Measurements from ENCODE around the gene RNFT2.
A peak's percentile ranks its signal among the peaks of the same experiment; 100 is the strongest.

RNFT2 gene

DNA sequence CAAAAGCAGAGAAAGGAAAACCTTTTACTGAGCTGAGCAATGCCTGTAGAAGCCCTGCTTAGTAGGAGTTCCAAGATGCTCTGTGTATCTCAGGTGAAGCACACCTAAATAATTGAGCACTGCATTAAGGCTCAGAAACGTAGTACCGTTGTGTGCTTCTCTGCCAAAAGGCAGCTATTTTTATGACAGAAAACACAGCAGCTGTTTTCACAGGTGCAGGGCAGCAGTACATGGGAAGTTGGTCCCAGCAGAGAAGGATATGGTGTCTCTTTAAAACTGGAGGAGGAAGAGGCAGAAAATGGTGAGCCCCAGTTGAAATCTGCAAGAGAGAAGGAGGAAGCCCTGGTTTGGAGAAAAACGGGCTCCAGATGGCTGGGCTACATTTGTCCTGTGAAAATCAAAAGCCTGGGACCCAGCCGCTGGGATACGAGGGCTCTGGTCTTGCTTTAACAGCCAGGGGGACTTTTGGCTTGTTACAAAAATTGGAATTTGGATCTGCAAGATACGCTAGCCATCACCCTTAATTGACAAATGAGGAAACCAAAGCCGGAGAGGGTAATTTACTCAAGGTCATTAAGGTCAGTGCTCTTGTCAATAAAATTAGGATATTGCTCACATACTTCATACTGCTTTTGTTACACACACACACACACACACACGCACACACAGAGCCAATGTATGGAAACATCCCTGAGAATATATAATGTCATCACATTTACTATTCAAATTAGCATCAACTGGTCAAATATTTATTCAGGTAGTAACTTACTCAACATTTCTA lies 27.6 kb upstream of the RNFT2 start:
- WGBS, 2 experiments (ENCODE audit: insufficient coverage in 2 of 2) = 79 to 91% methylated on average over 5 to 8 of the region's 8 CpGs
- no peak overlapping the region for H3K27ac ChIP-seq (ENCODE audit: low read depth, low read length, severe bottlenecking)
- H3K4me3 ChIP-seq (ENCODE audit: extremely low read depth, insufficient read depth, low read length, poor library complexity, severe bottlenecking) = no peak overlapping the region
- H3K4me1 ChIP-seq (ENCODE audit: control insufficient read depth, insufficient read depth, low read length, poor library complexity, severe bottlenecking) = no peaks in the 10 kb centered on the region
- peaks cover 10% of the 10 kb centered on the region for H3K36me3 ChIP-seq (ENCODE audit: control insufficient read depth, insufficient read depth, low read length)
- no peaks in the 10 kb centered on the region for H3K9me3 ChIP-seq (ENCODE audit: control insufficient read depth, low read length)

DNA sequence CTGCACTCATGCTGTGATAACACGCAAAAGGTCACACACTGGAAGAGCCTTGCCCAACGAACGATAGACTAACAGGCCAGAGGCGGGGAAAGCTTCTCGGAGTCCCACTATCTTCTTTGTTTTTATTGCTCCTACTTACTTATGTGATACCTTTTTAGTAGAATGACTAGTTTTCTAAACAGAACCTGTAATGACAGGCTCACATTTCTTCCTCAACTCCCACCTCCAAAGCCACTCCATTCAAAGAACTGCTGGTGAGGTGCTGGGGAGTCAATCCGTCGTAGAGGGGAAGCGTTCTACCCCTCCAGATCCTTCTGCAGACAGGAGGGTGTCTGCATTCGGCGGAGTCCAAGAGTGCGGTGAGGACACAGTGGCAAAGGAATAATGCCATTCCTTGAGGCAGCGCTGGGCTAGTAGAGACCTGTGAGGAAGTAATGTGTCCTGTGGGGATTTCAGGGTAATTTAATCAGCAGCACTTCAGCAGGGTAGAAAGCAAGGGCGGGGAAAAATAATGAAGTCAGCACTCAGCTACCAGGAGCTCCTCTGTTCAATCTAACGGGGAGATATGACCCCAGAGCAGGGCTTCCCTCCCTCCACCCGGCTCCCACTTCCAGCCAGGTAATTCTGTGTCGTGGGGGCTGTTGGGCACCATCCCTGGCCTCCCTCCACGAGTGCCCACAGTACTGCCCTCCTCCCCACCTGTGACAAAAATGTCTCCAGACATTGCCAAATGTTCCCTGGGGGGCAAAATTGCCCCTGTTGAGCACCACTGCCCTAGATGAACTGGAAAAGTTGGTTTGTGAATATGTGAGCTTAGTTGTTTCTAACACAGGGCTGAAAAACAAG lies 25.4 kb upstream of the RNFT2 start:
- peaks cover 30% of the 10 kb centered on the region for H3K36me3 ChIP-seq (ENCODE audit: control insufficient read depth, insufficient read depth, low read length)
- no peak overlapping the region for H3K27ac ChIP-seq (ENCODE audit: low read depth, low read length, severe bottlenecking)
- no peaks in the 10 kb centered on the region for H3K9me3 ChIP-seq (ENCODE audit: control insufficient read depth, low read length)
- no peaks in the 10 kb centered on the region for H3K4me1 ChIP-seq (ENCODE audit: control insufficient read depth, insufficient read depth, low read length, poor library complexity, severe bottlenecking)
- 91 to 95% methylated on average over 12 to 13 of the region's 17 CpGs for WGBS, 2 experiments (ENCODE audit: insufficient coverage in 2 of 2)
- H3K4me3 ChIP-seq (ENCODE audit: extremely low read depth, insufficient read depth, low read length, poor library complexity, severe bottlenecking) = no peak overlapping the region

DNA sequence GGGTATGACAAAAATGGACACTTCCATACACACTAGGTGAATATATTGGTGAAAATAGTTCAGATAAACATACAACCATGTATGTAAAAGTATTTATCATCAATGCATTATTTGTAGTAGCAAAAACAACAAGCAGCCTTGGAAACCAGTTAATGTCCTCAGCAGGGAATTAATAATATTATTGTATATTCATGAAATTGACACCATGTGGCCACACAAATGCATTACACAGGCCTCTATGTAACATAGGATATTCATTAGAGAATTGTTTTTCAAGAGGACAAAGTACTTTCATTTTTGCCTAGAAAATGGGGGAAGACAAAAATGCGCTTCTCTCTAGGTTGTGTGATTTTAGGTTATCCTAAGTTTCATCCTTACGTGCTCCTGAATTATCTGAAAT lies 24.6 kb upstream of the RNFT2 start:
- 90 to 100% methylated on average over 1 to 2 of the region's 2 CpGs for WGBS, 2 experiments (ENCODE audit: insufficient coverage in 2 of 2)
- H3K4me3 ChIP-seq (ENCODE audit: extremely low read depth, insufficient read depth, low read length, poor library complexity, severe bottlenecking) = no peak overlapping the region
- no peaks in the 10 kb centered on the region for H3K9me3 ChIP-seq (ENCODE audit: control insufficient read depth, low read length)

DNA sequence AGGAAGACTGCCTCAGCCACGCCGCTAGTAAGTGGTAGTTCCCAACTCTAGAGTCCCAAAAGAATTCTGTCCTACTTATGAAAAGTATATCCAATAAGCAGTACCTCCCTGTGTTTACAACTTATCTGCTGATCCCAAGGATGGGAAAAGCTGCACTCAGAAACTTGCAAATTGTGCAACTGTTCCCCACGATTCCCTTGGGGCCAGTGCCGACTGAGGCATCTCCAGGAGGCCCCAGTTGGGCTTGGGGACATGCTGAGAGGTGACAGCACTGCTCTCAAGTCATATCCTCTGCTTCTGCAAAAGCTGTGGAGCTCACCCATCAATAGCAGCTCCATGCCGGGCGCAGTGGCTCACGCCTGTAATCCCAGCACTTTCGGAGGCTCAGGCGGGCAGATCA lies 23.9 kb upstream of the RNFT2 start:
- H3K27ac ChIP-seq (ENCODE audit: low read depth, low read length, severe bottlenecking) = no peak overlapping the region
- WGBS, 2 experiments (ENCODE audit: insufficient coverage in 2 of 2) = 88 to 93% methylated on average over 7 to 9 of the region's 9 CpGs
- H3K4me1 ChIP-seq (ENCODE audit: control insufficient read depth, insufficient read depth, low read length, poor library complexity, severe bottlenecking) = peaks cover 11% of the 10 kb centered on the region
- no peak overlapping the region for H3K4me3 ChIP-seq (ENCODE audit: extremely low read depth, insufficient read depth, low read length, poor library complexity, severe bottlenecking)
- peaks cover 31% of the 10 kb centered on the region for H3K36me3 ChIP-seq (ENCODE audit: control insufficient read depth, insufficient read depth, low read length)
- H3K9me3 ChIP-seq (ENCODE audit: control insufficient read depth, low read length) = no peaks in the 10 kb centered on the region

More for the DNA sequence above, 24.6 kb upstream of the RNFT2 start:
- no peak overlapping the region for H3K27ac ChIP-seq (ENCODE audit: low read depth, low read length, severe bottlenecking)
- peaks cover 5% of the 10 kb centered on the region for H3K4me1 ChIP-seq (ENCODE audit: control insufficient read depth, insufficient read depth, low read length, poor library complexity, severe bottlenecking)
- H3K36me3 ChIP-seq (ENCODE audit: control insufficient read depth, insufficient read depth, low read length) = peaks cover 31% of the 10 kb centered on the region

DNA sequence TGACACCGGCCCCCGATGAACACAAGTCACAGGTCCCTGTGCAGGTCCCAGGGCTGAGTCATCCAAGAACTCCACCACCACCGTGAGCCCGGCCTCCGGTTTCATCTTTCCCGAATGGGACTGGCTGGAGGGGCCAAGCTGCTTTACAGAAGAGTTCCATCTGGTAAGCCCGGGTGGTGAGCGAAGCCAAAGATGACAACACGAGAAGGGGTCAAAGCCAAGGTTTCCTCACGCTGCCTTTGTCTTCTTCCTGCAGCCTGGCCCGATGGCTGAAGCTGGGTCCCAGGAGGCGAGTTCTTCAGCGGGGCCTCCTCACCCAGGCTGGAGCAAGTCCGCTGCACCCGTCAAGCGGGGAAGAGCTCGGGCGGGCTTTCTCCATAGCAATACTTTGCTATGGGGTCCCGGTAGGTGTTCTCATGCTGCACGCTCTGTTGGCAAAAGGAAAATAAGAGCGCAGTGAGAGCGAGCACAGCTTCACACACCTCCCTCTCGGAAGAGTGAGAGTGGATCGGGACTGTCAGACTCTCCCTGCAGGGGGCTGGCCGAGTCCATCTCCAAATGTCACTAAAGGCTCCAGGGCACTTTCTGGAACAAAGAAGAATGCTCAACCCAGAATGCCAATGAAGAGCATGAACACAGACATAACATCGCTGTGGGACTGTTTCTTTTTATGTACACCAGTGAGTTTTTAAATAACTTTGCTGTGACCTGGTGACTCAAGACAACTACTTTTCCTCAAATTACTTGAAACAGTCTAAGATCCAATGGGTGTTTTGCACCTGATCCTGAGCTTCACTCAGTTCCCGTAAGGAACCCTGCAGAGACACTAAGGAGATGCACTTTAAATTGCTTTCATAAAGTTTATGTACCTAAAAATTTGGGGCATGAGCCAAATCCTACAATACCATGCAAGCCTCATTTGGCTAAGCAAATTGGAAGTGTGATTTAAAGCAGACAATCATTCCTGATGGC lies 20.4 kb upstream of the RNFT2 start:
- Histone ChIP-seq H3K4me1 (ENCODE audit: control insufficient read depth, insufficient read depth, low read length, poor library complexity, severe bottlenecking) (peaks cover 18% of the 10 kb centered on the region), H3K36me3 (ENCODE audit: control insufficient read depth, insufficient read depth, low read length) (peaks cover 57% of the 10 kb centered on the region)

DNA sequence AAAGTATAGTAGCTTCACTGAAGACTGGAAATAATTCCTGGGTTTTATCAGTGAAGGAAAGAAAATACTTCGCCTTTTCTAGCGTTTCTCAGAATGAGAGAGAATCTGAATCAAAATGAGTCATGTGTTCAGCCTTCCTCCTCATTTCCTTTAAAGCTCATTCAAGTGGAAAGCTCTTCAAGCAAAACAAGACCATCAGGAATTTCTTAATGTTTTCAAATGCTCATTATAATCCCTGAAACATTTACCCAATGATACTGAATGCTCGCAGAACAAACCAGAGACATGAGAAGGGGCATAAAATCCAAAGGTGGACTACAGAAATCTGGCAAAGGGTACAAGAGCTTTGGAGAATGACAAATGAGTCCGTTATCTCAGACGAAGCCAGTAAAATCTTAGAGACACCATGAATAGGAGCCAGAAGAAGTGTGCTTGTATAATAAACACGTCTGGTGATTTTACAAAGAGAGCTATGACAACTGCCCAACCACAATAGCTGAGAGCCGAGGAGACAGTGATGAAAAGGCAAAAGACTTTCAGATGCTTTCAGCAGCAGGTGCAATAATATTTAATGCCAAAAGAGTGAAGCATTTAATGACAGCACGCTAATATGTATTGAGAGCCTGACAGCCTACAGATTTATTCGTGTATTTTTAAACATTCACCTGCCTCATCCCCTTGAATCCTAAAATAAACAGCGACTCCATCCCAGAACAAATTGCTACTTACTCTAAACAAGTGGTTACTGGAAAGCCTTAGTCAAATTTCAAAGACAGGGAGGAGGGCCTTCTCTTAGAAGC lies 19.3 kb upstream of the RNFT2 start:
- Histone ChIP-seq H3K9me3 (ENCODE audit: control insufficient read depth, low read length) (no peaks in the 10 kb centered on the region), H3K27ac (ENCODE audit: low read depth, low read length, severe bottlenecking) (no peak overlapping the region), H3K36me3 (ENCODE audit: control insufficient read depth, insufficient read depth, low read length) (peaks cover 59% of the 10 kb centered on the region), H3K4me1 (ENCODE audit: control insufficient read depth, insufficient read depth, low read length, poor library complexity, severe bottlenecking) (peaks cover 18% of the 10 kb centered on the region), H3K4me3 (ENCODE audit: extremely low read depth, insufficient read depth, low read length, poor library complexity, severe bottlenecking) (no peak overlapping the region)
- 80 to 81% methylated on average over 6 to 9 of the region's 10 CpGs for WGBS, 2 experiments (ENCODE audit: insufficient coverage in 2 of 2)

More for the DNA sequence above, 20.4 kb upstream of the RNFT2 start:
- Histone ChIP-seq H3K27ac (ENCODE audit: low read depth, low read length, severe bottlenecking) (peak overlapping the region; percentile 26), H3K9me3 (ENCODE audit: control insufficient read depth, low read length) (no peaks in the 10 kb centered on the region), H3K4me3 (ENCODE audit: extremely low read depth, insufficient read depth, low read length, poor library complexity, severe bottlenecking) (no peak overlapping the region)
- WGBS, 2 experiments (ENCODE audit: insufficient coverage in 2 of 2) = 74 to 80% methylated on average over 23 to 26 of the region's 27 CpGs

DNA sequence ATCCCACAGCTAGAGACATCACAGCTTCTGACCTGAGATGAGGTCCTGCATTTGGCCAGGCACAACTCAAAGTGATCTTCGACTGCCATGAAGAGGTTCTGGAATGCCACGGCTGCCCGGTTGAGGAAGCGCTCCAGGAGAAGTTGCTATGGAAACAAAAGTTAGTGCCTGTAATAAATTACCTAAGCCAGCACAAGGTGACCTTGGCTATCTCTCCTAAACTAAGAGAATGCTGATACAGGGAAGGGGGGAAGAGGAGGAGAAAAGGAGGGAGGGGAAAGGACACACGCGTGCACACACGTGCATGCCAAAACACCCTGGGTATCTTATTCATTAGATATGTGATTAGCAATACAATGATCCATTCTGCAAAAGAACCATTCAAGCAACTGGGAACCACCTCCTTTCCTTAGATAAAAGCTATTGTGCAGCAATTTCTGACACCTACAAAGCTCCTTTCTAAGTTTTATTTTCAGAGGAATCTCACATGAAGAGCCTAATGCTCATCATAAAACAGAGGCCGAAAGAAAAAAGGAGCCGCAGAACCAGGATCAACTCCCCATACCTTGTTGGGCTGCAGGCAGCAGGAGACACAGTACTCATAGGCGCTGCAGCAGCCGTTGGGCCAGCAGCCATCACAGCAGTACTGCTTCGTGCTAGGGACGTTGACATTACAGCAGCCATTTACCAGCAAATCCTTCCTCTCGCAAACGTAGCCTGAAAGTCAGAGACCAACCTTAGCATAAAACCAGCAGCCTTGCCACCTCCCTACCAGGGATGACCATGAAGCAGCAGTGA lies 18.2 kb upstream of the RNFT2 start:
- peaks cover 18% of the 10 kb centered on the region for H3K4me1 ChIP-seq (ENCODE audit: control insufficient read depth, insufficient read depth, low read length, poor library complexity, severe bottlenecking)
- H3K4me3 ChIP-seq (ENCODE audit: extremely low read depth, insufficient read depth, low read length, poor library complexity, severe bottlenecking) = no peak overlapping the region
- H3K27ac ChIP-seq (ENCODE audit: low read depth, low read length, severe bottlenecking) = no peak overlapping the region
- peaks cover 59% of the 10 kb centered on the region for H3K36me3 ChIP-seq (ENCODE audit: control insufficient read depth, insufficient read depth, low read length)
- no peaks in the 10 kb centered on the region for H3K9me3 ChIP-seq (ENCODE audit: control insufficient read depth, low read length)
- WGBS, 2 experiments (ENCODE audit: insufficient coverage in 2 of 2) = 84 to 85% methylated on average over 7 to 8 of the region's 15 CpGs

DNA sequence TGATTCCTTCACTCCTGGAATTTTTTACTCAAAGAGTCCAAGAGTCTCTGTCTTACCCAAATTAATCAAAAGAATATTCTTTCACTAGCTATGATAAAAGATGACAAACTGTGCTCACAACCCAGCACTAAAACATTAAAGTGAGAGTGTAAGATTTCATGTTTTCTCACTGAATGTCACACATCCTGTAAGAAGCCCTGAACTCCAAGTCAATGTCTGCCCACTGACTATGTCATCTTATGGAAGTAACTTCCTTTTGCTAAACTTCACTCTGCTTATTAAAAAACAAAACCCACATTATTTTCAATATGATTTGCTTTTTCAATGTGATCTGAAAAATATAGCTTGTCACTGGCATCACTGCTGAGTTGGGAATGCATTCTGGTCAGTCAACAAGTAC lies 15.9 kb upstream of the RNFT2 start:
- peaks cover 37% of the 10 kb centered on the region for H3K36me3 ChIP-seq (ENCODE audit: control insufficient read depth, insufficient read depth, low read length)
- H3K27ac ChIP-seq (ENCODE audit: low read depth, low read length, severe bottlenecking) = no peak overlapping the region
- no peak overlapping the region for H3K4me3 ChIP-seq (ENCODE audit: extremely low read depth, insufficient read depth, low read length, poor library complexity, severe bottlenecking)
- H3K4me1 ChIP-seq (ENCODE audit: control insufficient read depth, insufficient read depth, low read length, poor library complexity, severe bottlenecking) = peaks cover 21% of the 10 kb centered on the region
- H3K9me3 ChIP-seq (ENCODE audit: control insufficient read depth, low read length) = no peaks in the 10 kb centered on the region

DNA sequence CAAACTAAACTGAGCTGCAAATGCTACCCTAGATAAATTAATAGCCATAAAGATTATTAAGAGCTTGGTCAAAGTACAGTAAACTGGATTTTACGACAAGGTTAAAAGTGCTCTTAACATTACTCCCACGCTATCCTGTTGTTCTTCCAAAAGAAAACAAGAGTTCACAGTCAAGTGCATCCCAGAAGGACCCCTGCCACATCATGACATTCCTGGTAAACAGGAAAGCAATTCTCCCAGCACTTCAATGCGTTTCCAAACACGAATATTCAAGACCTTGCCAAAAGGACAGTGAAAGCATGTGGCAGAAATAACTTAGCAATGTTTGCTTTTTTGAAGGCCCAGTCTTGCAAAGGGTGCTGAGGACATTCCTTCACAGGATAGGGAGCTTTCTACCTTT lies 11.4 kb upstream of the RNFT2 start:
- WGBS, 2 experiments (ENCODE audit: insufficient coverage in 2 of 2) = 48 to 74% methylated on average over 3 of the region's 4 CpGs
- H3K4me1 ChIP-seq (ENCODE audit: control insufficient read depth, insufficient read depth, low read length, poor library complexity, severe bottlenecking) = peaks cover 2% of the 10 kb centered on the region
- H3K36me3 ChIP-seq (ENCODE audit: control insufficient read depth, insufficient read depth, low read length) = peaks cover 15% of the 10 kb centered on the region
- no peak overlapping the region for H3K4me3 ChIP-seq (ENCODE audit: extremely low read depth, insufficient read depth, low read length, poor library complexity, severe bottlenecking)
- H3K27ac ChIP-seq (ENCODE audit: low read depth, low read length, severe bottlenecking) = no peak overlapping the region
- no peaks in the 10 kb centered on the region for H3K9me3 ChIP-seq (ENCODE audit: control insufficient read depth, low read length)
